H1 (cell line): Measurements from ENCODE around the gene NAV3.

Experiments used
- CBX8 ChIP-seq: fragments of 300-800, 300-1000 bp; sonication (generic); IDR thresholded peaks from 2 replicates; pipeline ENCODE4 v1.7.1; 2016; ENCODE audit warnings: low read depth, low read length, borderline replicate concordance
- CEBPB ChIP-seq: IDR thresholded peaks from 2 replicates; pipeline ENCODE4 v1.6.1; 2012; ENCODE audit warnings: low read depth, low read length
- POLR2A ChIP-seq, 2 experiments: IDR thresholded peaks; 1 replicate in 1 of 2; 2 replicates in 1 of 2; pipeline ENCODE4 v1.6.1; 2011; ENCODE audit warnings: low read depth in 2 of 2, low read length in 2 of 2, mild to moderate bottlenecking in 2 of 2; ENCODE audit errors: control extremely low read depth in 1 of 2
- TCF12 ChIP-seq: IDR thresholded peaks from 2 replicates; pipeline ENCODE4 v1.6.1; 2011; ENCODE audit warnings: low read depth, mild to moderate bottlenecking, low read length
- TF ChIP-seq, protein P1 (sequence below), 3 experiments: IDR thresholded peaks; 1 replicate in 2 of 3; 2 replicates in 1 of 3; pipeline versions ENCODE4 v1.5.1 to v1.6.1; 2011; ENCODE audit warnings: low read length in 3 of 3, mild to moderate bottlenecking in 3 of 3, inconsistent platforms in 2 of 3, low read depth in 1 of 3, moderate library complexity in 1 of 3; ENCODE audit not compliant: insufficient read depth in 1 of 3; ENCODE audit errors: control extremely low read depth in 1 of 3

DNA sequence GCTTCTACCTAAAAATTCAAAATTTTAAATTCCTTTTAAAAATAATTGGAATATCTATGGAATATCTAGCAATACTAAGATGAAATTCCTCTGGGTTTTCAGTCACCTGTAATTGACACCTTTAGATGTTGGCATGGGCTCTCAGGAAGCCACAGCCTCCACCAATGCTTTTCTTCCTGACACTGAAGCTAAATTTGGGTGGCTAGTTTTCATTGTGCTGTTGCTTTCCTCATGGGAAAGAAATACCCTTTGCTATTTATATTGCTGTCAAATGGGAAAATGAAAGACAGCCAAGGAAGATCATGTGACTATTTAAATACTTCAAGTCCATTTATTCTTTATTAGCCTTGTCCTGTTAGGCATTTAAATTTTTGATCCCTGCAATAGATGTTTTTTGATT, 313.0 kb downstream of the NAV3 start:
- TF ChIP-seq CBX8 (no peak), POLR2A (IDR thresholded peaks at IDR 0.05; ENCODE audit: control extremely low read depth in 1 of 2, low read depth in 2 of 2, low read length in 2 of 2) (no peak), TCF12 (no peak), CEBPB (no peak)
- TF ChIP-seq, protein P1, sequence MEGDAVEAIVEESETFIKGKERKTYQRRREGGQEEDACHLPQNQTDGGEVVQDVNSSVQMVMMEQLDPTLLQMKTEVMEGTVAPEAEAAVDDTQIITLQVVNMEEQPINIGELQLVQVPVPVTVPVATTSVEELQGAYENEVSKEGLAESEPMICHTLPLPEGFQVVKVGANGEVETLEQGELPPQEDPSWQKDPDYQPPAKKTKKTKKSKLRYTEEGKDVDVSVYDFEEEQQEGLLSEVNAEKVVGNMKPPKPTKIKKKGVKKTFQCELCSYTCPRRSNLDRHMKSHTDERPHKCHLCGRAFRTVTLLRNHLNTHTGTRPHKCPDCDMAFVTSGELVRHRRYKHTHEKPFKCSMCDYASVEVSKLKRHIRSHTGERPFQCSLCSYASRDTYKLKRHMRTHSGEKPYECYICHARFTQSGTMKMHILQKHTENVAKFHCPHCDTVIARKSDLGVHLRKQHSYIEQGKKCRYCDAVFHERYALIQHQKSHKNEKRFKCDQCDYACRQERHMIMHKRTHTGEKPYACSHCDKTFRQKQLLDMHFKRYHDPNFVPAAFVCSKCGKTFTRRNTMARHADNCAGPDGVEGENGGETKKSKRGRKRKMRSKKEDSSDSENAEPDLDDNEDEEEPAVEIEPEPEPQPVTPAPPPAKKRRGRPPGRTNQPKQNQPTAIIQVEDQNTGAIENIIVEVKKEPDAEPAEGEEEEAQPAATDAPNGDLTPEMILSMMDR (IDR thresholded peaks at IDR 0.05; ENCODE audit: control extremely low read depth in 1 of 3, insufficient read depth in 1 of 3, low read depth in 1 of 3, low read length in 3 of 3), result no peak
